GM11168 (cell line): ENCODE results near the gene PCNX1.
"Not testable (repeated sequence)": the region's sequence is repeated elsewhere in the genome, so short reads cannot be mapped to it uniquely, and the experiment has no call there.

Source experiments
- in situ Hi-C: fragments of 300-500 bp; cut with MboI; formaldehyde crosslinking; loops from one replicate; pipeline ENCODE4 v1.12.0; 2022; ENCODE audit warnings: low sequenced_read_pairs; ENCODE audit not compliant: unreplicated experiment

PCNX1 gene

GRCh38 chr14:71115306-71115705 lies 208.0 kb downstream of the PCNX1 start:
- in situ Hi-C loops: no loop called here

DNA sequence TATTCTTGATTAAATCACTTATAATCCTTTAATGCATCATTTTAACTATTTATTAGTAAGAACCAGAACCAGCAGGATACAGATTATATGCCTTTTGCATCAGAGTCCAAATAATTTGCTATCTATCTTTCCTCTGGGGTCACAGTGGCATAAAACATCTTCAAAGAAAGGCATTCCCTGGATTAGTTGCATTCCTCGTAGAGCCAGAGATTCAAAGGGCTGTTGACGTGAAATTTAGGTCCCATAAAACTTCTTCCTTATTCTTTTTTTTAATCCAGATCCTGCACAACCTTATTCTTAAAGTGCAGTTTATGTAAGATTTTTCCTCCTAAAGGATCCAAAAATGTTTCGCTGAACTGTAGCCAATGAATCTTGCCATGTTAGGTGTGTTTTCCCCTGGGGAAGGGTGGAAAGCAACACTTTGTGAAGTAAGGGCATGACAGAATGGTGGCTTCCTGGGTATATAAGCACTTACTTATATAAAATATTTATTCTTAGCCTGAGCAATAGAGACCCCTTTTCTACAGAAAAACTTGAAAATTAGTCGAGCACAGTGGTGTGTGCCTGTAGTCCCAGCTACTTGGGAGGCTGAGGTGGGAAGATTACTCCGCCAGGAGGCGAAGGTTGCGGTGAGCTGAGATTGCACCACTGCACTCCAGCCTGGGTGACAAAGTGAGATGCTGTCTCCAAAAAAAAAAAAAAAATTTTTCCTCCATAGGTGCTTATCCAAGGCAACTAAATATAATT lies 208.7 kb downstream of the PCNX1 start:
- in situ Hi-C loops: no loop called here

- in situ Hi-C loops: no loop called here
These were observed 209.4 kb downstream of the PCNX1 start for GRCh38 chr14:71116568-71117122.

DNA sequence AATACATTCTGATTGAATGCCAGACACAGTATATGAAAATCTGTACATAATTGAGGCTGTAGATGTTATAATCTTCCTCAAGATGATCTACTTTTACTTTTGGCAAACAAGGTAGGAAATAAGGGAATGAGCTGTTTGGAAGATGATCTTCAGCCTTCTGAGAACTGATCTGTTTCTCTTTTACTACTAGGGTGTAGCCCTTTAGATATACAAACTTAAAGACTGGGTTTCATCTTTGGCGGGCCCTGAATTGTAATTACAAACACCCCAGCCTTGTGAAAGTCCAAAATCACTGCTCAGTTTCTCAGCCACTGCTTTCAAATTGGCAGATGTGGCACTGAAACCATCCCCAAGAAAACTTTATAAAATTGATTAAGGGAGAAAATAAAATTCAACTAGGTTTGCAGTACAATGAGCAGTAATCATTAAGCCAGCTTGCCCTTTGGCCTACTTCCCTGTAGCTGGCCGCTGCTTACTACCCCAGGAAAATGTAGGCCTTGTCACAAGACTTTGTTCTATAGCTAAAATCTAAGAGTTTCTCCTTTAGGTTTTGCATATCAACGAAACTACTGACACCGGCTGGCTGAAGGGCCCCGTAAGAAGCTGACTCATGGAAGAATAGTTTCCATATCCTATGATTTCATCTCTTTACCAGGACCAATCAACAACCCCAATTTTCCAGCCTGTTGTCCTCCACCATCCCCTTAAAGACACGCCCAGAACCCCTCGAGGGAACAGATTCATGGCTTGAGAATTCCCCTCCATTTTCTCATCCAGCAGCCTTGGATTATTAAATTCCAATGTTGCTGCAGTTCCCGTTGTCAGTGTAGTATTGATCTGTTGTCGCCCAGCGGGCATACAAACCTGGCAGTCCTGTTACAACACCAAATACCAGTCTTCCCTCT lies 210.8 kb downstream of the PCNX1 start:
- in situ Hi-C loops: no loop called here

DNA sequence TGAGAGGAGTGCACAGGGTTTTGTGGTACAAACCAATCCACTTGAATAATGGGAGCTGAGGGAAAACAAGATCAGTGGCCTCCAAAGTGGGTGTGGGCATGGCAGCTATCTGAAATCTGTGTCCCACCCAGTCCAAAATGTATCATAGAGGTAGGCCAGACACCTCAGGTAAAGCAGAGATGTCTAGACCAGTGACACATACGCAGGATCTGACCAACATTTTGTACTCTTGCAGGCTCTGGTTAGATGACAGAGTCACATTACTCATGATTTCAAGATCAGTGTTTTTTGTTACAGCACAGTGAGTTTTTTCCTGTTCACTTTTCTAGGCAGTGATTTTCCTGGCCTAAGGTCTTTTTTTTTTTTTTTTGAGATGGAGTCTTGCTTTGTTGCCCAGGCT lies 211.8 kb downstream of the PCNX1 start:
- in situ Hi-C loops: no loop called here

GRCh38 chr14:71119832-71120231 lies 212.6 kb downstream of the PCNX1 start:
- in situ Hi-C loops: no loop called here

- in situ Hi-C loops: no loop called here
These were observed 213.7 kb downstream of the PCNX1 start for GRCh38 chr14:71121001-71121400.

DNA sequence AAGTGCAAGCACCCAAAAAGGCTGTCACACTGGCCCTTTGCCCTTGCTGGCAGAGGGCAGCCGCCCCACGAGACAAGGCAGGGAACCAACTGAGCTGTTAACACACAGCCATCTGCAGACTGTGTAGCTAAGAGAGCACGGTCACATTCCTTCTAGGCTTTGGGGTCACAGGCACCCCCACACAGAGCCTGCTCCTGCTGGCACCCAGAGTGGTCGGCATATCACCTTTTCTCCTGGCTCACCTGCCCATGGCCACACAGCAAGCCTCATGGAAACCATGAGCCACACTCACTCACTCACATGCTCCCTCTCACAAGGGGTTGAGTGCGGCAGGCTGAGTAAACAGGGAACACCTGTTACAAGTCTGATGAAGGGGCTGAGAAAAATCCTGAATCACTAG lies 214.5 kb downstream of the PCNX1 start:
- in situ Hi-C loops: no loop called here

GRCh38 chr14:71122866-71123565 lies 215.8 kb downstream of the PCNX1 start:
- in situ Hi-C loops: no loop called here

DNA sequence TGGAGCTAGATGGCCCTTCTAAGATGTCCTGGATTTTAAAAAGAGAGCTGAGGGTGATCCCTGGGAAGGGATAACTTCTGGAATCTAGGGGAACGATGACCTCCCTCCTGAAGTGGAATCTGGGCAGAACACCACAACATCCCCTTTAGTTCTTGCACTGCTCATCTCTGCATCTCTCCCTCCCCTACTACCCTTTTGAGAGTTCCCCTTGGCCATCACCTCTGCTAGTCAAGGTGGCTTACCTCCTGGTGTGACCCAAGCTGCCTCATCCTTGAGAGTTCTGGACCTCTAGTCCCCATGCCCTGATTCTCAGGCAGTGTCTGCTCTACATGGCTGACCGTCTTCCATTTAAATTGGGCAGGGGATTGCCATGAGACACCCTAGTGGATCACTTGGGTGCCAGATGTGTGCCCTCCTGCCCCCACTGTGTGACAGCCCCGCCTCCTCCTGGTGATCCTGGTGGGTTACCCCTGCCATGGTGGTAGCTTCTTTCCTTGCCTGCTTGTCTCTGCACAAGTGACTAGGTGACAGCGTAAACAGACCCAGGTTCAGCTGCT lies 216.4 kb downstream of the PCNX1 start:
- in situ Hi-C loops: no loop called here

- in situ Hi-C loops: not testable (repeated sequence)
These were observed 222.6 kb downstream of the PCNX1 start for GRCh38 chr14:71129716-71130490.

- in situ Hi-C loops: no loop called here
These were observed 223.4 kb downstream of the PCNX1 start for GRCh38 chr14:71130491-71131179.

- in situ Hi-C loops: no loop called here
These were observed 226.0 kb downstream of the PCNX1 start for GRCh38 chr14:71133296-71133695.

GRCh38 chr14:71135496-71135895 lies 228.2 kb downstream of the PCNX1 start:
- in situ Hi-C loops: no loop called here

DNA sequence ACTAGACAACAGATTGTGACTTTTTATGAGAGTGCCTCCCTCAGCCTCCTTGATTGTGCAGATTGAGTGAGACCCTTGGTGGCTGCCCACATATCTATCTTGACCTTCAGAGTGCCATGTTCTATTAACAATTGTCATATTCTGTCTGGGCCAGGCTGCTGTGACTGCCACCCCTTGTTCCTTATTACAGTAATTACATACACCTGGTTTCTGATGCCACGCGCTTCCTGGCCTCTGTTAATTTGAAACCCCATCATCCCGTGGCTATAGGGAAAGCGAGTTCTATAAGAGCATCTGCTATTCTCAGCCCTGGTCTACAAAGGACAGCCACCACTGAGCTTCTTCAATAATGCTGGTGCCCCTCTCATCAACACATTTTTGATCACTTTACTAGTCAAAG lies 228.7 kb downstream of the PCNX1 start:
- in situ Hi-C loops: no loop called here

DNA sequence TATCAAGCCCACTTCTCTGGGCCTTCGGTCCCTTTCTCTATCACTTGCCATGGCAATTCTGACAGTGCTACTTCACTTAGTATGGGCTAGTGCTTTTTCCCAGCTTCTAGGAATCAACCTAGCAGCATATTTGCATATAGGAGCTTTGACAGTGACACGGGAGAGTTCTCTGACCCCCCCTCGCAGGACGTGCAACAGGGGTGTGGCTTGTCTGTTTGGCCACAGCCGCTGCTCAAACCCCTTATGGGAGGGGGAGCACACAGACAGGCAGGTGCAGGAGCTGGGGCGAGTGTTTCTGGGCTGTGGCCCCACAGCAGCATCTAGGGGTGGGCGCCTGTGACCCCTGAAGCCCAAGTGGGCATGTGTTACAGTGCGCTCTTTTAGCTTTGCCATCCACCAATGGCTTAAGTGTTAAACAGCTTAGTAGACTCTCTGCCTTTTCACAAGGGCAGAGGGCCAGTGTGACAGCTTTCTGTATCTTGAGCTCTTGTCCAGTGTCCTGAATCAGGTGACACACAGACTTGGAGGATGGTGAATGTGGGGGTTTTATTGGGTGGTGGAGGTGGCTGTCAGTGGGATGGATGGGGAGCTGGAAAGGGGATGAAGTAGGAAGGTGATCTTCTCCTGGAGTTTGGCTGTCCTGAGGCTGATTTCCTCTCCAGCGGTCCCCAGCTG lies 229.3 kb downstream of the PCNX1 start:
- in situ Hi-C loops: no loop called here

GRCh38 chr14:71137536-71138447 lies 230.5 kb downstream of the PCNX1 start:
- in situ Hi-C loops: no loop called here
